Bronchial epithelial cell (primary cell): ENCODE measurements around the gene ASAP2. TPM values are rescaled to one million over a fixed set of nuclear protein-coding genes. Genes with fewer than 3 reads are reported as not detected.

Experiments
- DNase-seq: peaks from one replicate; pipeline ENCODE4 v3.0.0-alpha.2; 2010; ENCODE audit warnings: low read depth
- FAIRE-seq: peaks from 2 replicates; lab custom pipeline; 2011; peaks lifted over from hg19 to GRCh38; lab: Jason Lieb, UNC
- H3K27me3 ChIP-seq: 2 replicates; pipeline ENCODE4 v1.5.1; 2011; ENCODE audit warnings: low read length; ENCODE audit not compliant: control insufficient read depth, insufficient read depth
- H3K36me3 ChIP-seq: 2 replicates; pipeline ENCODE4 v1.5.1; 2011; ENCODE audit warnings: low read length; ENCODE audit not compliant: control insufficient read depth, insufficient read depth
- H3K4me3 ChIP-seq: 2 replicates; pipeline ENCODE4 v1.5.1; 2011; ENCODE audit warnings: mild to moderate bottlenecking, low read depth, low read length, control low read depth
- total RNA-seq: library from RNA; depleted of rRNA; stranded (reverse); fragments of >200 nt; gene quantifications from 2 replicates; pipeline ENCODE4 v1.2.1, GENCODE V29; 2014
- TF ChIP-seq, protein P1 (sequence below): IDR thresholded peaks from 2 replicates; pipeline ENCODE4 v1.5.1; 2011; ENCODE audit warnings: mild to moderate bottlenecking, moderate library complexity, low read length, control low read depth, inconsistent platforms; ENCODE audit not compliant: insufficient read depth, severe bottlenecking

The ASAP2 gene
- total RNA-seq, 1 donor from 2014 or later = 25.5 TPM

DNA sequence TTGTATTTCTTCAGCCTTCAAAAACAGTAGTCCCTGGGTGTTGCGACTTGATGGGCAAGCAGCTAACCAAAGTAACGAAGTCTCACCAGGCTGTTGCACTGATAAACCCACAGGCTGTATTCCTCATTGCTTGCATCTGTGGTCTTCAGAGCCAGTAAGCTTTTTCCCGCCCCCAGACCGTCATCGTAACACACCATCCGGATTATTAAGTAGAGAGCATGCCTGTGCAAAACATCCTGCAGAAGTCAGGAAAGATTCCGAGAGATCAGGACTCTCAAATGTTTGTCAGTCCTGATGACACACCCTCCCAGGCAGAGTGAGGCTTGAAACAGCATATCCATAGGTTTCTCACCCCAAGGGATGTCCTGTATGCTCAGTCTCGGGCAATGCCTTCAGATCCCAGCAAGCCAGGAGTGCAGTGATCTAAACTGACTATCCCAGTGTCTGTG lies 200.8 kb downstream of the ASAP2 start:
- FAIRE-seq (no peak), DNase-seq (peak; percentile 87)
- Histone ChIP-seq H3K27me3 (no peaks in the 10 kb centered on the region), H3K4me3 (no peak overlapping the region), H3K36me3 (peaks cover 10% of the 10 kb centered on the region)
- TF ChIP-seq, protein P1, sequence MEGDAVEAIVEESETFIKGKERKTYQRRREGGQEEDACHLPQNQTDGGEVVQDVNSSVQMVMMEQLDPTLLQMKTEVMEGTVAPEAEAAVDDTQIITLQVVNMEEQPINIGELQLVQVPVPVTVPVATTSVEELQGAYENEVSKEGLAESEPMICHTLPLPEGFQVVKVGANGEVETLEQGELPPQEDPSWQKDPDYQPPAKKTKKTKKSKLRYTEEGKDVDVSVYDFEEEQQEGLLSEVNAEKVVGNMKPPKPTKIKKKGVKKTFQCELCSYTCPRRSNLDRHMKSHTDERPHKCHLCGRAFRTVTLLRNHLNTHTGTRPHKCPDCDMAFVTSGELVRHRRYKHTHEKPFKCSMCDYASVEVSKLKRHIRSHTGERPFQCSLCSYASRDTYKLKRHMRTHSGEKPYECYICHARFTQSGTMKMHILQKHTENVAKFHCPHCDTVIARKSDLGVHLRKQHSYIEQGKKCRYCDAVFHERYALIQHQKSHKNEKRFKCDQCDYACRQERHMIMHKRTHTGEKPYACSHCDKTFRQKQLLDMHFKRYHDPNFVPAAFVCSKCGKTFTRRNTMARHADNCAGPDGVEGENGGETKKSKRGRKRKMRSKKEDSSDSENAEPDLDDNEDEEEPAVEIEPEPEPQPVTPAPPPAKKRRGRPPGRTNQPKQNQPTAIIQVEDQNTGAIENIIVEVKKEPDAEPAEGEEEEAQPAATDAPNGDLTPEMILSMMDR = no peak

DNA sequence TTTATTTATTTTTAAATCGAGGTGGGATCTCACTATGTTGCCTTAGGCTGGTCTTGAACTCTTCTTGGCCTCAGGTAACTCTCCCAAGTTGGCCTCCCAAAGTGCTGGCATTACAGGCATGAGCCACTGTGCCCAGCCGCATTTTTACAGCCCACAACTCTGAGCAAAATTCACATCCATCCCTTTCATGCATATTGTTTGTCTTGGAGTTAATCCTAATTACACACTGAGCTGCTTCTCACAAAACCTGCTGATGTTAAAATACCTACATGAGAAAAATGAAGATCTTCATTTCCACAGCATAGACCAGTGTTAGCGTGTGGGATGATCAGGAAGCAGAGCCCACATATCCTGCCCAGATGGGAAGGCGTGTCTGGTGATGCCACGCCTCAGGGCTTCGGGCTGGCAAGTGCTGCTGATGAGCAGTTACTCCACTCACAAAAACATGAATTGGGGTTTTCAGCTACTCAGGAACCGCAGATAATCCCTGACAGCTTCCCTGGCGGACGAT lies 202.1 kb downstream of the ASAP2 start:
- no peak for FAIRE-seq
- Histone ChIP-seq H3K36me3 (peaks cover 4% of the 10 kb centered on the region), H3K27me3 (no peaks in the 10 kb centered on the region), H3K4me3 (no peak overlapping the region)
- TF ChIP-seq, protein P1 = no peak
- DNase-seq = peak; percentile 69

DNA sequence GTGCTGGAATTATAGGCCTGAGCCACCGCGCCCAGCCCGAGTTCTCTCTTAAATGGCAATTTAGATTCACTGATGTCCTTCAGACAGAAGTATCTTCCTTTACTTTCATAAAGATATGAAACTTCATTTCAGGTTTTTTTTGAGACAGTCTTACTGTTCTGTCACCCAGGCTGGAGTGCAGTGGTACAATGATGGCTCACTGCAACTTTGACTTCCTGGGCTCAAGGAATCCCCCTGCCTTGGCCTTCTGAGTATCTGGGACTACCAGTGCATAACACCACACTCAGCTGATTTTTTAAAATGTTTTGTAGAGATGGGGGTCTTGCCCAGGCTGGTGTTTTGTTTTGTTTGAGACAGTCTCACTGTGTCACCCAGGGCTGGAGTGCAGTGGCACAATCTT lies 203.5 kb downstream of the ASAP2 start:
- FAIRE-seq = no peak
- Histone ChIP-seq H3K4me3 (no peak overlapping the region), H3K27me3 (no peaks in the 10 kb centered on the region), H3K36me3 (peaks cover 4% of the 10 kb centered on the region)
- TF ChIP-seq, protein P1 = no peak
- DNase-seq = no peak

DNA sequence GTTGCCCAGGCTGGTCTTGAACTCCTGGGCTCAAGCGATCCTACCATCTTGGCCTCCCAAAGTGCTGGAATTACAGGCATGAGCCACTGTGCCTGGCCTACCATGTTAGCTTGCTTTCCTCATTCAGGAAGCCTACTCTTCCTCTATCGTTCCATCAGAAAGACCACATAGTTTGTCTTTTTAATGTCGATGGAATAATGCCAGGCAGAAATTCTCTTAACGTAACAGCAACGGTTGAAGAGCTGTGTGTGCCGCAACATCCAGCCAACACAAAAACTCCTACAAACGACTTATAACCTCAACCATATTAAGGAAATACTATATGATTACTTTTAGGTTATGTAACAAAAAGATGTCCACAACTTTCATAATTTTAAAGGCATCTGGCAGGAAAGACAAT lies 206.2 kb downstream of the ASAP2 start:
- TF ChIP-seq, protein P1 = no peak
- no peak for FAIRE-seq
- H3K27me3 ChIP-seq = no peaks in the 10 kb centered on the region
- no peak for DNase-seq
- no peak overlapping the region for H3K4me3 ChIP-seq
- peaks cover 2% of the 10 kb centered on the region for H3K36me3 ChIP-seq

DNA sequence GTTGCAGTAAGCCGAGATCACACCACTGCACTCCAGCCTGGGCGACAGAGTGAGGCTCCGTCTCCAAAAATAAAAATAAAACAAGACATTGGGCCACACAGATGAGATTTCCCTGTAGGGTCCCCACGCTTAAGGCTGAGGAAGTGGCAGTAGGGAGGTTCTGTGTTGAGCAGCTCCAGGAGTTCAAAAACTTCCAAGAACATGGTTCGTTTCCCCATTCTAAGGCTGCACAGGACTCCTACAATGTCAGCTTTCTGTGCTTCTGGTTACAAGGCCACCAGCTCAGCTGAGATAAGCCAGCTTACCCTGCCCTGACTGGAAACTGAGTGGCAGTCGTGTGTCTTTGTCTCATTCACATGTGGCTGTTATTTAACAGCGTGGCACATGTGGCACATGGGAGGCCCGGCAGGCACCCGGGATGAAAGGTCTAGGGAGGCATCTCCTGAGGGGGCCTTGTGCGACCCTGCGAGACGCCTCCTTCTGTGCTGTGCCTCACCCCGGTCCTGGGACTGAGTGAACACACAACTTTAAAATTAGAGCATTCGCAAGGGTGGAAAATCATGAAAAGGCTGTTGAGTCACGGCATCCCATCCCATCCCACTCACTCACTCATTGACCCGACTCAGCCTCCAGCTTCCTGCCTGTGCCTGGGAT lies 209.0 kb downstream of the ASAP2 start:
- Histone ChIP-seq H3K27me3 (no peaks in the 10 kb centered on the region), H3K36me3 (peaks cover 3% of the 10 kb centered on the region), H3K4me3 (no peak overlapping the region)
- FAIRE-seq = no peak
- TF ChIP-seq, protein P1 = no peak
- DNase-seq = no peak
